ENCODE data around the gene ACAA1.

DNA sequence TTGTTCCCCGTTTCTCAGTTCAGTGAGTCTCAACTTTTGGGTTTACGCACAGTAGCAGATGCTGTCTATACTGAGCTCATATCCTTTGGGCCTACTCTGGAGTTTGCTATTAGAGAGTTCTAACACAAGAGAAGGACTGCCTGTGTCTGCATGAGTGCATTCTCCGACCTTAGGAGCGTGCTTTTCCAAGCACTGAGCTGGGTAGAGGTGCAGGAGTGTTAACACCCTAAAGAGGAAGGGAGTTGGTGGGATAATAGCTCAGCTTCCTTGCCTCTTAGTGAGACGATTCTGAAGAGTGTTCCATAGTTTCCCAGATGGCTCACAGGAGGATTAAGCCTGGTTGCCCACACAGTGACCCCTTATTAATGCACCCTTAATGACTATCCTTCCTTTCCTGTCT, 21.5 kb upstream of the ACAA1 start:
- TF ChIP-seq CTCF (conservative IDR thresholded peaks at IDR 0.05; ENCODE audit: low read length) (no peak), EZH2phosphoT487 (IDR thresholded peaks at IDR 0.05; ENCODE audit: borderline replicate concordance, low read depth, low read length) (no peak)

All from OCI-LY7 (cell line).